Calu3 (cell line): ENCODE results near the gene GRIA4. TPM values are rescaled to one million over a fixed set of nuclear protein-coding genes. Genes with fewer than 3 reads are reported as not detected.

ENCODE experiments used
- BruUV-seq: library from RNA; stranded (reverse); fragments of 400-500 nt; replicated peaks from 2 replicates; lab custom pipeline; 2021; lab: Mats Ljungman, UMichigan
- CTCF ChIA-PET: fragments of 300-600 bp; sonication (Branson Sonifier 250); formaldehyde crosslinking; loops from one replicate; lab custom pipeline; 2022; ENCODE audit warnings: antibody characterized with exemption; lab: Charles Lee
- DNase-seq: peaks from one replicate; pipeline ENCODE4 v3.0.0; 2022
- H3K27ac Mint-ChIP-seq: one replicate; pipeline ENCODE4 v1.8.0; 2022; ENCODE audit warnings: mixed read lengths; ENCODE audit not compliant: unreplicated experiment
- H3K27me3 Mint-ChIP-seq: one replicate; pipeline ENCODE4 v1.8.0; 2022; ENCODE audit warnings: mixed read lengths; ENCODE audit not compliant: unreplicated experiment
- H3K36me3 Mint-ChIP-seq: one replicate; pipeline ENCODE4 v1.8.0; 2022; ENCODE audit warnings: mild to moderate bottlenecking, moderate library complexity, mixed read lengths; ENCODE audit not compliant: insufficient read depth, unreplicated experiment
- H3K4me1 Mint-ChIP-seq: one replicate; pipeline ENCODE4 v1.8.0; 2022; ENCODE audit warnings: mild to moderate bottlenecking, low read depth, mixed read lengths; ENCODE audit not compliant: unreplicated experiment
- H3K4me3 Mint-ChIP-seq: one replicate; pipeline ENCODE4 v1.8.0; 2022; ENCODE audit warnings: mild to moderate bottlenecking, low read depth, moderate library complexity, mixed read lengths; ENCODE audit not compliant: unreplicated experiment
- H3K9me3 Mint-ChIP-seq: one replicate; pipeline ENCODE4 v1.8.0; 2022; ENCODE audit warnings: low read depth, mixed read lengths; ENCODE audit not compliant: unreplicated experiment
- intact Hi-C: fragments of 100-400 bp; cut with micrococcal nuclease; formaldehyde crosslinking; loops from one replicate; pipeline ENCODE4 v1.10.0; 2022; ENCODE audit not compliant: unreplicated experiment
- total RNA-seq: library from RNA; stranded (reverse); gene quantifications from 2 replicates; pipeline ENCODE4 v1.2.3, GENCODE V29; 2022
- TF ChIP-seq, protein P1 (sequence below): fragments of 200-600 bp; IDR thresholded peaks from one replicate; pipeline ENCODE4 v1.8.0; 2022; ENCODE audit warnings: antibody characterized with exemption; ENCODE audit not compliant: unreplicated experiment

Gene GRIA4
- total RNA-seq, 1 experiment from 2014 or later: not detected

DNA sequence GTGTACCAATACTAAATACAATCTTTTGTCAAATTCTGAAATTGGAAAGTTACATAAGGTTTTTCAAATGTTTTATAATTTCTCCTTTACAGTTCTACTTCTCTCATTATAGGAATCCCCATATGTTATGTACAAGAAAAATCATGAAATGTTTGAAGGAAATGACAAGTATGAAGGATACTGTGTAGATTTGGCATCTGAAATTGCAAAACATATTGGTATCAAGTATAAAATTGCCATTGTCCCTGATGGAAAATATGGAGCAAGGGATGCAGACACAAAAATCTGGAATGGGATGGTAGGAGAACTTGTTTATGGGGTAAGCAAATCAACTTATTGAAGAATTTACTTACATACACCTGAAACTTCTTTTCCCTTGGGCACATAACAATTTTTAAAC, 308.7 kb downstream of the GRIA4 start:
- CTCF ChIA-PET: no interaction called here
- Mint-ChIP-seq H3K27ac (no peak overlapping the region), H3K4me3 (no peak overlapping the region), H3K4me1 (no peaks in the 10 kb centered on the region), H3K9me3 (no peaks in the 10 kb centered on the region), H3K36me3 (no peaks in the 10 kb centered on the region), H3K27me3 (no peaks in the 10 kb centered on the region)
- DNase-seq: no peak
- intact Hi-C loops: no loop called here
- TF ChIP-seq, protein P1, sequence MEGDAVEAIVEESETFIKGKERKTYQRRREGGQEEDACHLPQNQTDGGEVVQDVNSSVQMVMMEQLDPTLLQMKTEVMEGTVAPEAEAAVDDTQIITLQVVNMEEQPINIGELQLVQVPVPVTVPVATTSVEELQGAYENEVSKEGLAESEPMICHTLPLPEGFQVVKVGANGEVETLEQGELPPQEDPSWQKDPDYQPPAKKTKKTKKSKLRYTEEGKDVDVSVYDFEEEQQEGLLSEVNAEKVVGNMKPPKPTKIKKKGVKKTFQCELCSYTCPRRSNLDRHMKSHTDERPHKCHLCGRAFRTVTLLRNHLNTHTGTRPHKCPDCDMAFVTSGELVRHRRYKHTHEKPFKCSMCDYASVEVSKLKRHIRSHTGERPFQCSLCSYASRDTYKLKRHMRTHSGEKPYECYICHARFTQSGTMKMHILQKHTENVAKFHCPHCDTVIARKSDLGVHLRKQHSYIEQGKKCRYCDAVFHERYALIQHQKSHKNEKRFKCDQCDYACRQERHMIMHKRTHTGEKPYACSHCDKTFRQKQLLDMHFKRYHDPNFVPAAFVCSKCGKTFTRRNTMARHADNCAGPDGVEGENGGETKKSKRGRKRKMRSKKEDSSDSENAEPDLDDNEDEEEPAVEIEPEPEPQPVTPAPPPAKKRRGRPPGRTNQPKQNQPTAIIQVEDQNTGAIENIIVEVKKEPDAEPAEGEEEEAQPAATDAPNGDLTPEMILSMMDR: no peak
- no TSS peak for BruUV-seq

DNA sequence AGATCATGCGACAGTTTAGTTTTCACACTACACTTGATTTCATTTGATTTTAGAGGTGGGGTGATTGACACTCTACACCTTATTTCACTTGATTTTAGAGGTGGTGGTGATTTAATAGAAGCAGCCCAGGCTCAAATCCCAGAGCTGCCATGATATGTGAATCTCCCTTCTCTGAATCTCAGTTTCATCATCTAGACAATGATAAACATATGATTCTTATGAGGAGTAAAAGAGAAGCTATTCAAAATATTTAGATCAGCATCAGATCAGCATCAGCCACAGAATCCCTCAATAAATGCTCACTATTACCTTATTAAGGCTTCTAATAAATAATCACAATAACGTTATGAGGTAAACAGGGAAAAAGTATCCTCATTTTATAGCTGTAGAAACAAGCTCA, 313.4 kb downstream of the GRIA4 start:
- TF ChIP-seq, protein P1: no peak
- CTCF ChIA-PET: no interaction called here
- intact Hi-C loops: no loop called here

DNA sequence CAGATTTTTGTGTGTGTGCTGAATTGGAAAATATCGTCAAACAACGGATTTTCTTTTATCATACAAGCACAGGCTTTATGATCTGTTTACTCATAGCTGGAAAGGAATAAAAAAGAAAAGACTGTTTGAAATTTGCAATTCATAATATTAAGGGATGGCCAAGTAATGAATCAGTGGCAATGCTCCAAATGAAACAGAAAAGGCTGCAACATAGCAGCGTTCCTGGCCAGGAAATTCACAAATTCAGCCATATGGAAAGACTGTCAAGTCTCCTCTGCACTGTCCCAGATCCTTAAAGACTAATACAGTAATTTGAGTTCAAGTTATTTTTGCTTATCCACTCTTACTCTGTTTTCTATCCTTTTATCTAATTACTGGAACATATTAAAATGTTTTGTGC, 313.9 kb downstream of the GRIA4 start:
- H3K27me3 Mint-ChIP-seq: no peaks in the 10 kb centered on the region
- no peak overlapping the region for H3K4me3 Mint-ChIP-seq
- CTCF ChIA-PET: no interaction called here
- TF ChIP-seq, protein P1: no peak
- BruUV-seq: no TSS peak
- H3K27ac Mint-ChIP-seq: no peak overlapping the region
- no peaks in the 10 kb centered on the region for H3K4me1 Mint-ChIP-seq
- intact Hi-C loops: no loop called here
- H3K9me3 Mint-ChIP-seq: no peaks in the 10 kb centered on the region
- DNase-seq: no peak
- no peaks in the 10 kb centered on the region for H3K36me3 Mint-ChIP-seq

More for the DNA sequence above, 313.4 kb downstream of the GRIA4 start:
- H3K27me3 Mint-ChIP-seq: no peaks in the 10 kb centered on the region
- H3K4me1 Mint-ChIP-seq: no peaks in the 10 kb centered on the region
- H3K4me3 Mint-ChIP-seq: no peak overlapping the region
- H3K9me3 Mint-ChIP-seq: no peaks in the 10 kb centered on the region
- BruUV-seq: no TSS peak
- H3K27ac Mint-ChIP-seq: no peak overlapping the region
- H3K36me3 Mint-ChIP-seq: no peaks in the 10 kb centered on the region
- DNase-seq: no peak

DNA sequence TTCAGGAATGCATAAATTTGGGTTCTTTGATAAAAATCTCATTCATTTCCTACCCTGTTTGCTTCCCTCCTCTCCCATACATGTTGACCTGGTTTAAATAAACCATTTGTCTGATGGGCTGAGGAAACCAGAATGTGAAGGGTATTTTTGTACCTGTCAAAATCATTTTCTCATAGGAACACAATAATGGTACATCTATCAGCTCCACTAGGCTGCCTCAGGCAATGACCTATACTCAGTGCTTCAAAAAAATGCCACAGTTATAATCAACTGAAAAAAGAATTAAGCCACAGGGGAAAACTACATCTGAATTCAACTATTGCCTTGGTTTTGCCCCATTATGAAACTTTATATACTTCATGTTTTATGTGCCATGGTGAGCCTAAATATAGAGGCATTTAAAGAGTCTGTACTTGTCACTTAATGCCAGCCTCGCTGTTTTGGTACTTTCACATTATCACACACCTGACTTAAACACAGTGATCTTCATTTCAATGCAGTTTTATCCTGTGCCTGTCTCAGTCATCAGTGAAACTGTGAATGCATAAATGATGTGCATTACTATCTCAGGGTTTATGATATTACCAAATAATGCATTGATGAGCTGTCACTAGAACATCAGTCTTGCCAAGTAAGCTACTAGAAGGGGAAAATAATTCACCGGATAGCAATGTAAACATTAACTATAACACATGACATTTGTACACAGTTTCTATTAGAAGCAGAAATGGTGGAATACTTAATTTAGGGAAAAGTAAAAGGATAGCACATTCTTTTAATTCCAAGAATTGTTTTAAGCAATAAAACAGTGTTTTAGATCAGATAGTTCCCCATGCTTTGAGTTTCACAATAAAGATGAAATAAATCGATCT, 319.4 kb downstream of the GRIA4 start:
- Mint-ChIP-seq H3K27me3 (no peaks in the 10 kb centered on the region), H3K9me3 (no peaks in the 10 kb centered on the region), H3K4me1 (peaks cover 7% of the 10 kb centered on the region), H3K27ac (no peak overlapping the region), H3K36me3 (no peaks in the 10 kb centered on the region), H3K4me3 (no peak overlapping the region)
- intact Hi-C loops: no loop called here
- CTCF ChIA-PET: no interaction called here
- TF ChIP-seq, protein P1: no peak
- BruUV-seq: no TSS peak
- no peak for DNase-seq
